ENCODE results near the gene ABLIM3. TPM values are rescaled to one million over a fixed set of nuclear protein-coding genes. Genes with fewer than 3 reads are reported as not detected.
"Not testable (repeated sequence)": the region's sequence is repeated elsewhere in the genome, so short reads cannot be mapped to it uniquely, and the experiment has no call there.

ABLIM3 gene
- total RNA-seq, 1 donor from 2014 or later: 50.8 TPM

DNA sequence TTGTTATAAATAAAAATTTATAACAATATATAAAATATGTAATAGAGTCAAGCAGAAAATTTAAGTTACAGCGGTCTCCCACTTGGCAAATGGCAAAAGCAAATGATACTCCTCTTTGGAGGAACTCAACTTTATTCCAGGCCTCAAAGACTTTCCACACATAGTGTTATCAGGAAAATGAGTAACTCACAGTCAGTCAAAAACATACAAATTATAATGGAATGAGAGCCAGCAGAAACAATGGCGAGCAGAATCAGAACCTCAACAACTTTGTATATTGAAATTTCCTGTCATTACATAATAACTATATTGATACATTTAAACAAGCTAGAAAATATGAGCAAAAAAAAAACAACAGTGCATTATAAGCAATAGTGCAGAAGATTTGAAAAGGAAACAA is 45.2 kb downstream of the ABLIM3 start:
- no peaks in the 10 kb centered on the region for H3K4me1 ChIP-seq
- H3K36me3 ChIP-seq: peaks cover 0 to 8% of the 10 kb centered on the region in 2 donors
- no peaks in the 10 kb centered on the region for H3K27me3 ChIP-seq
- H3K27ac ChIP-seq: no peak overlapping the region
- no peak overlapping the region for H3K4me3 ChIP-seq
- no peak for DNase-seq (ENCODE audit: extremely low spot score in 2 of 2)
- TF ChIP-seq POLR2AphosphoS5 (IDR thresholded peaks at IDR 0.05; ENCODE audit: insufficient read depth in 1 of 2, low read depth in 1 of 2) (no peak), POLR2A (IDR thresholded peaks at IDR 0.05) (no peak)
- TF ChIP-seq, protein P1, sequence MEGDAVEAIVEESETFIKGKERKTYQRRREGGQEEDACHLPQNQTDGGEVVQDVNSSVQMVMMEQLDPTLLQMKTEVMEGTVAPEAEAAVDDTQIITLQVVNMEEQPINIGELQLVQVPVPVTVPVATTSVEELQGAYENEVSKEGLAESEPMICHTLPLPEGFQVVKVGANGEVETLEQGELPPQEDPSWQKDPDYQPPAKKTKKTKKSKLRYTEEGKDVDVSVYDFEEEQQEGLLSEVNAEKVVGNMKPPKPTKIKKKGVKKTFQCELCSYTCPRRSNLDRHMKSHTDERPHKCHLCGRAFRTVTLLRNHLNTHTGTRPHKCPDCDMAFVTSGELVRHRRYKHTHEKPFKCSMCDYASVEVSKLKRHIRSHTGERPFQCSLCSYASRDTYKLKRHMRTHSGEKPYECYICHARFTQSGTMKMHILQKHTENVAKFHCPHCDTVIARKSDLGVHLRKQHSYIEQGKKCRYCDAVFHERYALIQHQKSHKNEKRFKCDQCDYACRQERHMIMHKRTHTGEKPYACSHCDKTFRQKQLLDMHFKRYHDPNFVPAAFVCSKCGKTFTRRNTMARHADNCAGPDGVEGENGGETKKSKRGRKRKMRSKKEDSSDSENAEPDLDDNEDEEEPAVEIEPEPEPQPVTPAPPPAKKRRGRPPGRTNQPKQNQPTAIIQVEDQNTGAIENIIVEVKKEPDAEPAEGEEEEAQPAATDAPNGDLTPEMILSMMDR (IDR thresholded peaks at IDR 0.05): no peak
- no peaks in the 10 kb centered on the region for H3K9me3 ChIP-seq
- intact Hi-C loops (cut with DNase I): no loop called here

DNA sequence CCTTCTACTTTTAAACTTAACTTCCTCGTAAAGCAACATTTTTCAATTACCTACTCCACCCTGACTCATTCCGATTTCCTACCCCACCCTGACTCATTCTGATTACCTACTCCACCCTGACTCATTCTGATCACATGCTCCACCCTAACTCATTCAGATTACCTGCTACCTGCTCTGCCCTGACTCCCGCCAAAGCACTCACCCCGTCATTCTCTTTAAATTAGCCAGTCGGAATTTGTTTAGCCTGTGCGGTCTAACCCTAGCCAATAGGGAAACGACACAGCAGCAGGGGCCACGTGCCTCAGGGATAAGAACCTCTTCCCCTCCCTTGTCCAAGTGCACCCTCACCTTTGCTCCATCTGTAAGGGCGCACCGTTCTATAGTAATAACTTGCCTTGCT is 46.3 kb downstream of the ABLIM3 start:
- intact Hi-C loops (cut with DNase I); H3K4me3 ChIP-seq; DNase-seq (ENCODE audit: extremely low spot score in 2 of 2); H3K36me3 ChIP-seq; H3K27me3 ChIP-seq; H3K27ac ChIP-seq; H3K9me3 ChIP-seq; H3K4me1 ChIP-seq: not testable (repeated sequence)

DNA sequence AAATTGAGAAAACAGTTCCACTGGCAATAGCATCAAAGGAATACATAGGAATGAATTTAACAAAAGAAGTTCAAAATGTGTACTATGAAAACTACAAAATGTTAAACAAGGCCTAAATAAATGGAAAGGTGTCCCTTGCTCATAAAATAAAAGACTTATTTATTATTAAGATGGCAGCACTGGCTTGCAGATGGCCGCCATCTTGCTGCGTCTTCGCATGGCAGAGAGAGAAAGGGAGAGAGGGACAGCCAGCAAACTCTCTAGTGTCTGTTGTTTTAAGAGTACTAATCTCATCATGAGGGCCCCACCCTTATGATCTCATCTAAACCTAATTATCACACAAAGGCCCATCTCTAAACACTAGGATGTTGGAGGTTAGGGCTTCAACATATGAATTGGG is 47.1 kb downstream of the ABLIM3 start:
- Histone ChIP-seq H3K9me3 (no peaks in the 10 kb centered on the region), H3K36me3 (peaks cover 0 to 8% of the 10 kb centered on the region in 2 donors), H3K27ac (no peak overlapping the region), H3K4me1 (no peaks in the 10 kb centered on the region), H3K4me3 (no peak overlapping the region), H3K27me3 (no peaks in the 10 kb centered on the region)
- intact Hi-C loops (cut with DNase I): no loop called here
- no peak for DNase-seq (ENCODE audit: extremely low spot score in 2 of 2)
- TF ChIP-seq POLR2A (IDR thresholded peaks at IDR 0.05) (no peak), POLR2AphosphoS5 (IDR thresholded peaks at IDR 0.05; ENCODE audit: insufficient read depth in 1 of 2, low read depth in 1 of 2) (no peak)
- TF ChIP-seq, protein P1 (IDR thresholded peaks at IDR 0.05): no peak

DNA sequence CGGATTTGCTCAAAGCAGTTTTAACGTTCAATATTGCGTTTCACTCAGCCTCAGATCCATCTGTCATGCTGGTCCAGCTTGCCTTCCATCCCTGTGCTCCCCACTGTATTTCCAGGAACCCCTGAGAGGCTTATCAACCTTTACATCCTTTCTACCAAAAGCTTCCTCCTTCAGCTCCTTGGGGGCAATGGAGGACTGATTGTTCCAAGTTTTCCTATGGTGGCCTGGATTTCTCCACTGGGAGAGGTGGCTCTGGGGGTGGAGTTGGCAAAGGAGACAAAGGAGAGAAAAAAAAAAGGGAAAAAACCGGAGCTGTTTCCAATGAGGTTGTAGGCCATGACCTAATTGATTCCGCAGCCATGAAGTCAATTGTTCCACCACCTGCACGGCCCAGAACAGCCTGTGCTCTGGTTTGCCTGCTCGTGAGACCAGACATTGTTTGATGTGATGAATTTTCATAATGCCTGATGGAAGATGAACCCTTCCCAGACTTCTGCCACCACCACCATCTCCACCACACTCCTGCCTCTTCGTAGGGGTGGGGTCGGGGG is 54.1 kb downstream of the ABLIM3 start:
- intact Hi-C loops (cut with DNase I): no loop called here
- DNase-seq (ENCODE audit: extremely low spot score in 2 of 2): no peak
- Histone ChIP-seq H3K4me1 (no peaks in the 10 kb centered on the region), H3K27me3 (no peaks in the 10 kb centered on the region), H3K4me3 (no peak overlapping the region), H3K36me3 (no peaks in the 10 kb centered on the region), H3K9me3 (no peaks in the 10 kb centered on the region), H3K27ac (no peak overlapping the region)
- TF ChIP-seq POLR2A (IDR thresholded peaks at IDR 0.05) (no peak), POLR2AphosphoS5 (IDR thresholded peaks at IDR 0.05; ENCODE audit: insufficient read depth in 1 of 2, low read depth in 1 of 2) (no peak)
- TF ChIP-seq, protein P1 (IDR thresholded peaks at IDR 0.05): no peak

DNA sequence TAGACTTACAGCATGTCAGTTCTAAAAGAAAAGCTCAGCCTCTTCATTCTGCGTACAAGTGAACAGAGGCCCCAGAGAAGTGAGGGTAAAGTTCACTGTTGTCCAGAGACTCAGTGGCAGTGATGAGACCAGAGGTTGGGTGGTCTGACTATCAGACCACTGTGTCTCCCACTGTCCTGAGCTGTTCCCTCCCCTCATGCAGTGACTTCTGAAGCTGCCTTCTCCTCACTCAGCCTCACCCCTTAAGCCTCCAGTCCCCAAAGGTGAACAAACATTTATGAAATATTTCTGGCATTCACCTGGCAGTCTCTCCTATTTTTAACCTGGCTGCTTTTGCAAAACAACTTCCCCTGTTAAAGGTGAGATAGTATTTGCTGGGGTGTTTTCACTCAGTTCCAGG is 54.7 kb downstream of the ABLIM3 start:
- Histone ChIP-seq H3K4me3 (no peak overlapping the region), H3K27ac (no peak overlapping the region), H3K4me1 (no peaks in the 10 kb centered on the region), H3K9me3 (no peaks in the 10 kb centered on the region), H3K36me3 (no peaks in the 10 kb centered on the region), H3K27me3 (no peaks in the 10 kb centered on the region)
- intact Hi-C loops (cut with DNase I): no loop called here
- TF ChIP-seq POLR2A (IDR thresholded peaks at IDR 0.05) (no peak), POLR2AphosphoS5 (IDR thresholded peaks at IDR 0.05; ENCODE audit: insufficient read depth in 1 of 2, low read depth in 1 of 2) (no peak)
- TF ChIP-seq, protein P1 (IDR thresholded peaks at IDR 0.05): no peak
- DNase-seq (ENCODE audit: extremely low spot score in 2 of 2): no peak
